ENCODE results near the gene ZNF407.

- TF ChIP-seq, protein P1, sequence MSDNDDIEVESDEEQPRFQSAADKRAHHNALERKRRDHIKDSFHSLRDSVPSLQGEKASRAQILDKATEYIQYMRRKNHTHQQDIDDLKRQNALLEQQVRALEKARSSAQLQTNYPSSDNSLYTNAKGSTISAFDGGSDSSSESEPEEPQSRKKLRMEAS (IDR thresholded peaks at IDR 0.05): no peak
- no peak for TF ChIP-seq EP300 (IDR thresholded peaks at IDR 0.05; ENCODE audit: borderline replicate concordance)
- TF ChIP-seq TAF1 (IDR thresholded peaks at IDR 0.05; ENCODE audit: low read depth): no peak
- TF ChIP-seq, protein P2, sequence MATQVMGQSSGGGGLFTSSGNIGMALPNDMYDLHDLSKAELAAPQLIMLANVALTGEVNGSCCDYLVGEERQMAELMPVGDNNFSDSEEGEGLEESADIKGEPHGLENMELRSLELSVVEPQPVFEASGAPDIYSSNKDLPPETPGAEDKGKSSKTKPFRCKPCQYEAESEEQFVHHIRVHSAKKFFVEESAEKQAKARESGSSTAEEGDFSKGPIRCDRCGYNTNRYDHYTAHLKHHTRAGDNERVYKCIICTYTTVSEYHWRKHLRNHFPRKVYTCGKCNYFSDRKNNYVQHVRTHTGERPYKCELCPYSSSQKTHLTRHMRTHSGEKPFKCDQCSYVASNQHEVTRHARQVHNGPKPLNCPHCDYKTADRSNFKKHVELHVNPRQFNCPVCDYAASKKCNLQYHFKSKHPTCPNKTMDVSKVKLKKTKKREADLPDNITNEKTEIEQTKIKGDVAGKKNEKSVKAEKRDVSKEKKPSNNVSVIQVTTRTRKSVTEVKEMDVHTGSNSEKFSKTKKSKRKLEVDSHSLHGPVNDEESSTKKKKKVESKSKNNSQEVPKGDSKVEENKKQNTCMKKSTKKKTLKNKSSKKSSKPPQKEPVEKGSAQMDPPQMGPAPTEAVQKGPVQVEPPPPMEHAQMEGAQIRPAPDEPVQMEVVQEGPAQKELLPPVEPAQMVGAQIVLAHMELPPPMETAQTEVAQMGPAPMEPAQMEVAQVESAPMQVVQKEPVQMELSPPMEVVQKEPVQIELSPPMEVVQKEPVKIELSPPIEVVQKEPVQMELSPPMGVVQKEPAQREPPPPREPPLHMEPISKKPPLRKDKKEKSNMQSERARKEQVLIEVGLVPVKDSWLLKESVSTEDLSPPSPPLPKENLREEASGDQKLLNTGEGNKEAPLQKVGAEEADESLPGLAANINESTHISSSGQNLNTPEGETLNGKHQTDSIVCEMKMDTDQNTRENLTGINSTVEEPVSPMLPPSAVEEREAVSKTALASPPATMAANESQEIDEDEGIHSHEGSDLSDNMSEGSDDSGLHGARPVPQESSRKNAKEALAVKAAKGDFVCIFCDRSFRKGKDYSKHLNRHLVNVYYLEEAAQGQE (IDR thresholded peaks at IDR 0.05; ENCODE audit: low read depth): no peak
- TF ChIP-seq, protein P3, sequence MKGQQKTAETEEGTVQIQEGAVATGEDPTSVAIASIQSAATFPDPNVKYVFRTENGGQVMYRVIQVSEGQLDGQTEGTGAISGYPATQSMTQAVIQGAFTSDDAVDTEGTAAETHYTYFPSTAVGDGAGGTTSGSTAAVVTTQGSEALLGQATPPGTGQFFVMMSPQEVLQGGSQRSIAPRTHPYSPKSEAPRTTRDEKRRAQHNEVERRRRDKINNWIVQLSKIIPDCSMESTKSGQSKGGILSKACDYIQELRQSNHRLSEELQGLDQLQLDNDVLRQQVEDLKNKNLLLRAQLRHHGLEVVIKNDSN (IDR thresholded peaks at IDR 0.05): no peak
- no peak for TF ChIP-seq ZBTB7A (IDR thresholded peaks at IDR 0.05; ENCODE audit: low read depth)
- no peak for TF ChIP-seq NFIC (IDR thresholded peaks at IDR 0.05)
- no peak for TF ChIP-seq YY1 (IDR thresholded peaks at IDR 0.05; ENCODE audit: low read depth)
- no peak for TF ChIP-seq CREB1 (IDR thresholded peaks at IDR 0.05; ENCODE audit: low read depth)
- TF ChIP-seq FOXM1 (IDR thresholded peaks at IDR 0.05; ENCODE audit: borderline replicate concordance, low read depth): no peak
- TF ChIP-seq EGR1 (IDR thresholded peaks at IDR 0.05): no peak
These were observed 308.5 kb downstream of the ZNF407 start for GRCh38 chr18:74906184-74906583.

Data from Ishikawa (cell line).